Stomach (tissue), 19 donors: ENCODE measurements around the gene UBAP2. TPM values are rescaled to one million over a fixed set of nuclear protein-coding genes. Genes with fewer than 3 reads are reported as not detected.

ENCODE experiments used
- DNase-seq, 2 donors: peaks; one replicate each; pipeline versions ENCODE4 v3.0.0 to v3.0.0-alpha.2; 2013 to 2019
- H3K27ac ChIP-seq, 5 donors: fragments of 200-600 bp in 4 of 5; sonication (generic) in 4 of 5; one replicate each; pipeline ENCODE4 v1.5.1; 2013 to 2019; ENCODE audit warnings: mild to moderate bottlenecking in 1 of 5, moderate library complexity in 1 of 5
- H3K27me3 ChIP-seq, 3 donors: fragments of 200-600 bp; sonication (generic); one replicate each; pipeline ENCODE4 v1.5.1; 2017 to 2019; ENCODE audit warnings: mixed run types in 1 of 3
- H3K36me3 ChIP-seq, 4 donors: fragments of 200-600 bp; sonication (generic); 1 replicate in 3 of 4; 2 replicates in 1 of 4; pipeline ENCODE4 v1.5.1; 2016 to 2019
- H3K4me1 ChIP-seq, 4 donors: fragments of 200-600 bp; sonication (generic); one replicate each; pipeline ENCODE4 v1.5.1; 2016 to 2019
- H3K4me3 ChIP-seq, 4 donors: fragments of 200-600 bp; sonication (generic) in 3 of 4; one replicate each; pipeline ENCODE4 v1.5.1; 2016 to 2019; ENCODE audit warnings: mild to moderate bottlenecking in 1 of 4
- H3K9me3 ChIP-seq, 4 donors: fragments of 200-600 bp; sonication (generic); one replicate each; pipeline ENCODE4 v1.5.1; 2016 to 2019
- CTCF ChIP-seq, 7 experiments: fragments of 450-650 bp in 4 of 7; fragments of 200-600 bp in 3 of 7; sonication (generic) in 3 of 7; IDR thresholded peaks; one replicate each; pipeline ENCODE4 v1.5.1; 2016 to 2019; ENCODE audit warnings: antibody characterized with exemption in 7 of 7, control low read depth in 2 of 7, mild to moderate bottlenecking in 1 of 7
- EP300 ChIP-seq: sonication (generic); formaldehyde crosslinking; IDR thresholded peaks from one replicate; pipeline ENCODE4 v1.6.1; 2017; ENCODE audit warnings: antibody characterized with exemption
- POLR2A ChIP-seq, 4 donors: fragments of 450-650 bp; IDR thresholded peaks; one replicate each; pipeline ENCODE4 v1.6.1; 2016; ENCODE audit warnings: antibody characterized with exemption in 4 of 4, control low read depth in 2 of 4, mild to moderate bottlenecking in 1 of 4, moderate library complexity in 1 of 4
- POLR2AphosphoS5 ChIP-seq, 3 donors: sonication (generic); formaldehyde crosslinking; IDR thresholded peaks; one replicate each; pipeline ENCODE4 v1.6.1; 2016; ENCODE audit warnings: antibody characterized with exemption in 3 of 3
- WGBS, 5 donors: extraction: QIAGEN DNeasy Blood & Tissue Kit in 3 of 5; methylation state at CpG; one replicate each; pipeline versions ENCODE4 v1.1.5 to v1.1.7; 2013 to 2018; 5-methylcytosine and 5-hydroxymethylcytosine counted together
- intact Hi-C: fragments of 100-400 bp; cut with DNase I; formaldehyde crosslinking; loops from one replicate; pipeline ENCODE4 v1.15.1; 2023; ENCODE audit warnings: low total_unique reads
- long read RNA-seq, 10 donors: transcript quantifications; one replicate each; lab custom pipeline, GENCODE V29; 2026
- polyA plus RNA-seq, 3 donors: library from polyadenylated mRNA; stranded (reverse); fragments of 200-250 nt; gene quantifications; one replicate each; pipeline ENCODE4 v1.2.3, GENCODE V29; 2013
- total RNA-seq, 5 donors: library from RNA; depleted of rRNA; stranded (reverse); fragments of >200 nt; gene quantifications; one replicate each; pipeline versions ENCODE4 v1.1.0 to v1.2.3, GENCODE V29; 2014 to 2016
- donor health status: healthy with polysubstance abuse.
- donor health status: Bipolar disorder and iron deficiency.
- donor health status: healthy.

Gene UBAP2
- 10 to 100 TPM; 11.6 to 82.9 (median 37.1) TPM for total RNA-seq
- polyA plus RNA-seq: 10 to 100 TPM in 2 of 3 donors, 1 to 10 TPM in 1; 7.0 to 12.5 (median 10.1) TPM
- long read RNA-seq, donor 1: 0 reads
- long read RNA-seq, donor 2: 0 reads
- long read RNA-seq, donor 3: 0 reads
- long read RNA-seq, donor 4: 0 reads
- long read RNA-seq, donor 5, partial matches to known transcripts: 0 of 2 reads
- long read RNA-seq, donor 5, other reads (novel, unspliced or antisense): 0 of 2 reads
- long read RNA-seq, donor 6, full-length matches to known transcripts: 1 of 16 reads
- long read RNA-seq, donor 6, partial matches to known transcripts: 15 of 16 reads
- long read RNA-seq, donor 6, other reads (novel, unspliced or antisense): 0 of 16 reads
- long read RNA-seq, donor 7, partial matches to known transcripts: 8 of 8 reads
- long read RNA-seq, donor 7, other reads (novel, unspliced or antisense): 0 of 8 reads
- long read RNA-seq, donor 8, partial matches to known transcripts: 6 of 6 reads
- long read RNA-seq, donor 8, other reads (novel, unspliced or antisense): 0 of 6 reads
- long read RNA-seq, donor 9, full-length matches to known transcripts: 1 of 8 reads
- long read RNA-seq, donor 9, partial matches to known transcripts: 7 of 8 reads
- long read RNA-seq, donor 9, other reads (novel, unspliced or antisense): 0 of 8 reads
- long read RNA-seq, donor 10, full-length matches to known transcripts: 1 of 1 reads
- long read RNA-seq, donor 10, partial matches to known transcripts: 0 of 1 reads
- long read RNA-seq, donor 10, other reads (novel, unspliced or antisense): 0 of 1 reads

- Histone ChIP-seq H3K4me1 (peaks cover 17 to 47% (median 39%) of the 10 kb centered on the region in 4 donors), H3K27me3 (no peaks in the 10 kb centered on the region), H3K9me3 (no peaks in the 10 kb centered on the region), H3K36me3 (peaks cover 0 to 8% (median 6%) of the 10 kb centered on the region in 4 donors), H3K4me3 (peak within 1 kb of the TSS; percentile 83 to 89 (median 84)), H3K27ac (peak within 1 kb of the TSS; percentile 84 to 95 (median 93))
- TF ChIP-seq EP300: peak; percentile 26
- TF ChIP-seq CTCF (IDR thresholded peaks at IDR 0.05): peak in 1 of 7 experiments; percentile 16
- peak in 2 of 4 donors; percentile 49 to 87 for TF ChIP-seq POLR2A (IDR thresholded peaks at IDR 0.05)
- TF ChIP-seq POLR2AphosphoS5 (IDR thresholded peaks at IDR 0.05): peak; percentile 45 to 93 (median 85)
- intact Hi-C loops: no loop called here
- DNase-seq: peak; percentile 99
- whole genome bisulfite sequencing, 5 donors: 0 to 1% (median 0%) methylated on average over 46 to 70 of the region's 70 CpGs
Observed at GRCh38 chr9:34048727-34049629, at the start of gene UBAP2. Gene UBAP2 (minus strand): TSS chr9:34048887. CDS start chr9:34017148, 31,739 bp downstream.

- DNase-seq: no peak
- intact Hi-C loops: no loop called here
- Histone ChIP-seq H3K27me3 (no peaks in the 10 kb centered on the region), H3K27ac (no peak overlapping the region), H3K9me3 (no peaks in the 10 kb centered on the region), H3K36me3 (peaks cover 74 to 100% (median 95%) of the 10 kb centered on the region in 4 donors), H3K4me1 (no peaks in the 10 kb centered on the region), H3K4me3 (no peak overlapping the region)
- TF ChIP-seq EP300 (no peak), POLR2A (IDR thresholded peaks at IDR 0.05) (no peak), CTCF (IDR thresholded peaks at IDR 0.05) (no peak), POLR2AphosphoS5 (IDR thresholded peaks at IDR 0.05) (no peak)
- 81 to 90% (median 90%) methylated on average over 5 of the region's 5 CpGs for WGBS, 5 donors
Observed at GRCh38 chr9:34098307-34098706, 49.6 kb upstream of the UBAP2 start.

GRCh38 chr9:34097865-34098264 lies 49.2 kb upstream of the UBAP2 start:
- 90 to 100% (median 98%) methylated on average over 1 of the region's 1 CpG for WGBS, 5 donors
- intact Hi-C loops: no loop called here
- Histone ChIP-seq H3K4me3 (no peak overlapping the region), H3K36me3 (peaks cover 73 to 100% (median 95%) of the 10 kb centered on the region in 4 donors), H3K27ac (no peak overlapping the region), H3K9me3 (no peaks in the 10 kb centered on the region), H3K4me1 (no peaks in the 10 kb centered on the region), H3K27me3 (no peaks in the 10 kb centered on the region)
- TF ChIP-seq POLR2A (IDR thresholded peaks at IDR 0.05) (no peak), EP300 (no peak), CTCF (IDR thresholded peaks at IDR 0.05) (no peak), POLR2AphosphoS5 (IDR thresholded peaks at IDR 0.05) (no peak)
- DNase-seq: no peak
